Uterus (tissue), 4 donors: ENCODE measurements around the gene CDC27. TPM values are rescaled to one million over a fixed set of nuclear protein-coding genes. Genes with fewer than 3 reads are reported as not detected.
"Not testable (repeated sequence)": the region's sequence is repeated elsewhere in the genome, so short reads cannot be mapped to it uniquely, and the experiment has no call there.

Source experiments
- DNase-seq, 2 donors: peaks; one replicate each; pipeline ENCODE4 v3.0.0-alpha.2; 2019 to 2020
- H3K27ac ChIP-seq, 2 donors: fragments of 200-600 bp; sonication (generic); 1 replicate in 1 of 2; 2 replicates in 1 of 2; pipeline ENCODE4 v1.5.1; 2016 to 2018
- H3K27me3 ChIP-seq, 2 donors: fragments of 200-600 bp; sonication (generic); one replicate each; pipeline ENCODE4 v1.5.1; 2018 to 2019; ENCODE audit warnings: control low read depth in 1 of 2
- H3K36me3 ChIP-seq, 2 donors: fragments of 200-600 bp; sonication (generic); one replicate each; pipeline ENCODE4 v1.5.1; 2019; ENCODE audit warnings: control low read depth in 1 of 2
- H3K4me1 ChIP-seq, 2 donors: fragments of 200-600 bp; sonication (generic); one replicate each; pipeline ENCODE4 v1.5.1; 2018 to 2019; ENCODE audit warnings: control low read depth in 1 of 2
- H3K4me3 ChIP-seq, 2 donors: fragments of 200-600 bp; sonication (generic); 1 replicate in 1 of 2; 2 replicates in 1 of 2; pipeline ENCODE4 v1.5.1; 2018 to 2019; ENCODE audit warnings: mild to moderate bottlenecking in 1 of 2
- H3K9me3 ChIP-seq, 2 donors: fragments of 200-600 bp; sonication (generic); one replicate each; pipeline ENCODE4 v1.5.1; 2019; ENCODE audit warnings: control low read depth in 1 of 2
- POLR2A ChIP-seq, 2 donors: fragments of 450-650 bp; IDR thresholded peaks; one replicate each; pipeline ENCODE4 v1.6.1; 2016; ENCODE audit warnings: antibody characterized with exemption in 2 of 2, mild to moderate bottlenecking in 1 of 2, moderate library complexity in 1 of 2
- intact Hi-C: fragments of 100-400 bp; cut with DNase I; formaldehyde crosslinking; loops from one replicate; pipeline ENCODE4 v1.15.1; 2023; ENCODE audit warnings: low total_unique reads
- total RNA-seq, 4 donors: library from RNA; depleted of rRNA in 3 of 4; stranded (reverse); fragments of >200 nt in 3 of 4; gene quantifications; one replicate each; pipeline versions ENCODE4 v1.1.0 to v1.2.4, GENCODE V29; 2014 to 2023
- TF ChIP-seq, protein P1 (sequence below), 4 experiments: fragments of 200-600 bp in 2 of 4; fragments of 450-650 bp in 2 of 4; sonication (generic) in 2 of 4; IDR thresholded peaks; one replicate each; pipeline ENCODE4 v1.5.1; 2016 to 2019; ENCODE audit warnings: antibody characterized with exemption in 4 of 4, mild to moderate bottlenecking in 2 of 4, moderate library complexity in 1 of 4
- donor health status: DM: yes; HTN: yes; CAD: no.

The CDC27 gene
- total RNA-seq, 4 donors from 2014 or later = 87.1 to 129 (median 108) TPM

DNA sequence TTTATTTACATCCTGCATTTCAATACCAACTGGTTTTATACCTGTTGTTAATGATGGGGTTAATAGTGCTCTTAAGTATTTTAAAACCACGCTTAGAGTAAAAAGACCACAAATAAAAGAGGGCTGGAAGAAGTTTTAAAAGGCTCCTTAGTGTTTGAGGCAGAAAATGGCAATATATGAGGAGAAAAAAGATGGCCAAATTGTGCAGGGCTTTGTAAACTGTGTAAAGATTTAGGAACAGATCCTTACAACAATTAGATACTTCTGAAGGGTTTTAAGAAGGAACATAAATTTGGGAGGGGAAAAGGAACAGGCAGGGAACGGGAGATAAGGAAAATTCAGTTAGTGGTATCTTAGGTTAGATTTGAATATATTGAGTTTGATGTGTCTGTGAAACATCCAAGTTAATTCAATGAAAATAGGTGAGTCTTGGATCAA is 12.7 kb downstream of the CDC27 start:
- Histone ChIP-seq H3K4me1 (peaks cover 0 to 7% of the 10 kb centered on the region in 2 donors), H3K36me3 (no peaks in the 10 kb centered on the region), H3K27me3 (no peaks in the 10 kb centered on the region), H3K27ac (no peak overlapping the region), H3K9me3 (no peaks in the 10 kb centered on the region), H3K4me3 (no peak overlapping the region)
- intact Hi-C loops = no loop called here
- TF ChIP-seq, protein P1, sequence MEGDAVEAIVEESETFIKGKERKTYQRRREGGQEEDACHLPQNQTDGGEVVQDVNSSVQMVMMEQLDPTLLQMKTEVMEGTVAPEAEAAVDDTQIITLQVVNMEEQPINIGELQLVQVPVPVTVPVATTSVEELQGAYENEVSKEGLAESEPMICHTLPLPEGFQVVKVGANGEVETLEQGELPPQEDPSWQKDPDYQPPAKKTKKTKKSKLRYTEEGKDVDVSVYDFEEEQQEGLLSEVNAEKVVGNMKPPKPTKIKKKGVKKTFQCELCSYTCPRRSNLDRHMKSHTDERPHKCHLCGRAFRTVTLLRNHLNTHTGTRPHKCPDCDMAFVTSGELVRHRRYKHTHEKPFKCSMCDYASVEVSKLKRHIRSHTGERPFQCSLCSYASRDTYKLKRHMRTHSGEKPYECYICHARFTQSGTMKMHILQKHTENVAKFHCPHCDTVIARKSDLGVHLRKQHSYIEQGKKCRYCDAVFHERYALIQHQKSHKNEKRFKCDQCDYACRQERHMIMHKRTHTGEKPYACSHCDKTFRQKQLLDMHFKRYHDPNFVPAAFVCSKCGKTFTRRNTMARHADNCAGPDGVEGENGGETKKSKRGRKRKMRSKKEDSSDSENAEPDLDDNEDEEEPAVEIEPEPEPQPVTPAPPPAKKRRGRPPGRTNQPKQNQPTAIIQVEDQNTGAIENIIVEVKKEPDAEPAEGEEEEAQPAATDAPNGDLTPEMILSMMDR (IDR thresholded peaks at IDR 0.05) = no peak
- TF ChIP-seq POLR2A (IDR thresholded peaks at IDR 0.05) = no peak
- DNase-seq = no peak

DNA sequence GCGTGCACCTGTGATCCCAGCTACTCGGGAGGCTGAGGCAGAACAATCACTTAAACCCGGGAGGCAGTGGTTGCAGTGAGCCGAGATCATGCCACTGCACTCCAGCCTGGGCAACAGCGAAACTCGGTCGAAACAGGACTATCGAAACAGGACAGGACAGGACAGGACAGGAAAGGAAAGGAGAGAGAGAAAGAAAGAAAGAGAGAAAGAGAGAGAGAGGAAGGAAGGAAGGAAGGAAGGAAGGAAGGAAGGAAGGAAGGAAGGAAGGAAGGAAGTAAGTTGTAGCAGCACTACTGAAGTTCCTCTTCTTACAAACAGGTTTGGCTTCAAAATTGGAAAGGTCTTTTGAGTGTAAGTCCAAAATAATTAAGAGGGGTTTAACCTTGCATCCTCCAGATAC is 14.3 kb downstream of the CDC27 start:
- H3K9me3 ChIP-seq, H3K27ac ChIP-seq, H3K4me3 ChIP-seq, H3K4me1 ChIP-seq, H3K36me3 ChIP-seq, DNase-seq, intact Hi-C loops, H3K27me3 ChIP-seq: not testable (repeated sequence)

DNA sequence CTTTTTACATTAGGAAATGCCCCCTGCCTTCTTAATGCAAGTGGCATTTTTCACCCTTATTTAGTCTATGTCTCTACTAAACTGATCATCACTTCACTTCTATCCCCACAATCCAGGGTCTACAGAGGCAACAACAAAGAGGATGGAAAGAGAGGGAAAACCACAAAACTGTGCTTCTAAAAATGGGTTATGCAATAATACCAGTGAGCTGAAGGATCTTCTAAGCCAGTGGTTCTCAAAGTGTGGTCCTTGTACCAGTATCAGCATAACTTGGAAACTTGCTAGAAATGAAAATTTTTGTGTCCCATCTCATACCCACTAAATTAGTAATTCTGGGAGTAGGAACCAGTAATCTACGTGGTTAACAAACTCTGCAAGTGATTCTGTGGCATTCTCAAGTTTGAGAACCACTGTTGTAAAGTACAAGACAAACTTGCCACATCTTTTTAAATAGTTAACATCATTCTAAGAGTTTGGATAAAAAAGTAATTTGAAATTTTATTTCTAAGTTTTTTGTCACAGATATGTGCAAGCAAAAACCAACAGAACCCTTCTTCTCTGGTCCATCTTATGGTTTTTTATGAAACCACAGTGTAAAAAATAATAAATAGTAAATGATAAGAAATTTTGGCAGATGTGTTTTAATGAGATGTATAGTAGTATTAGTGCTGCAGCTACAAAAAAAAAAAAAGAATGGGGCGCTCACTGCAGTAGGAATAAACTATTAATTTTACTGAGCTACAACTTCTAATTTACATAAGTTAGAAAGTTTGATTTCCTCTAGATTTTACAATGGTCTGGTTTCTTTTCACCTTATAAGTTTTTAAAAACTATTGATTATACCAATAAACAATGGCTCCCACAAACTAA is 16.2 kb downstream of the CDC27 start:
- Histone ChIP-seq H3K27ac (no peak overlapping the region), H3K27me3 (no peaks in the 10 kb centered on the region), H3K36me3 (no peaks in the 10 kb centered on the region), H3K9me3 (no peaks in the 10 kb centered on the region), H3K4me1 (peaks cover 0 to 7% of the 10 kb centered on the region in 2 donors), H3K4me3 (no peak overlapping the region)
- TF ChIP-seq POLR2A (IDR thresholded peaks at IDR 0.05) = no peak
- TF ChIP-seq, protein P1 (IDR thresholded peaks at IDR 0.05) = no peak
- DNase-seq = no peak
- intact Hi-C loops = no loop called here

DNA sequence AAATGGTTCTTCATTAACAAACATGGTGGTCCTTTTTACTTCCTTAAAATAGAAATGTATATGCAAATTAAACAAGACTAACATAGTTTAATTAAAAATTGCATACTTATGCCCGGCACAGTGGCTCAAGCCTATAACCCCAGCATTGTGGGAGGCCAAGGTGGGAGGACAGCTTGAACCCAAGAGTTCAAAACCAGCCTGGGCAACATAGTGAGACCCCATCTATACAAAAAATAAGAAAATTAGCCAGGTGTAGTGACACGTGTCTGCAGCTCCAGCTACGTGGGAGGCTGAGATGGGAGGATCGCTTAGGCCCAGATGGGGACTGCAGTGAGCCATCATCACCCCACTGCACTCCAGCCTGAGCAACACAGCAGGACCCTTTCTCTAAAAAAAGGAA is 18.4 kb downstream of the CDC27 start:
- peaks cover 0 to 7% of the 10 kb centered on the region in 2 donors for H3K4me1 ChIP-seq
- no peaks in the 10 kb centered on the region for H3K27me3 ChIP-seq
- DNase-seq = no peak
- intact Hi-C loops = no loop called here
- no peaks in the 10 kb centered on the region for H3K9me3 ChIP-seq
- H3K4me3 ChIP-seq = no peak overlapping the region
- H3K36me3 ChIP-seq = no peaks in the 10 kb centered on the region
- TF ChIP-seq, protein P1 (IDR thresholded peaks at IDR 0.05) = no peak
- TF ChIP-seq POLR2A (IDR thresholded peaks at IDR 0.05) = no peak
- no peak overlapping the region for H3K27ac ChIP-seq

DNA sequence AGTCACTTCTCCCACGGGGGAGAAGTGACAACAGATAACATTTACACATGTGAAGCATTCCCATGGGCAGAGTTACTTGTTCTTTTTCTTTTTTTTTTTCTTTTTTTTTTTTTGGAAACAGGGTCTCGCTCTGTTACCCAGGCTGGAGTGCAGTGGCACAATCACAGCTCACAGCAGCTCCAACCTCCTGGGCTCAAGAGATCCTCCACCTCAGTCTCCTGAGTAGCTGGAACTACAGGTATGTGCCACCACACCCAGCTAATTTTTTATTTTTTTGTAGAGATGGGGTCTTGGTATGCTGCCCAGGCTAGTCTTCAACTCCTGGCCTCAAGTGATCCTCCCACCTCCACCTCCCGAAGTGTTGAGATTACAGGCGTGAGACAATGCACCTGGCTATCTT is 20.2 kb downstream of the CDC27 start:
- H3K27ac ChIP-seq, H3K27me3 ChIP-seq, H3K4me1 ChIP-seq, H3K36me3 ChIP-seq, H3K4me3 ChIP-seq, H3K9me3 ChIP-seq, intact Hi-C loops, DNase-seq: not testable (repeated sequence)

DNA sequence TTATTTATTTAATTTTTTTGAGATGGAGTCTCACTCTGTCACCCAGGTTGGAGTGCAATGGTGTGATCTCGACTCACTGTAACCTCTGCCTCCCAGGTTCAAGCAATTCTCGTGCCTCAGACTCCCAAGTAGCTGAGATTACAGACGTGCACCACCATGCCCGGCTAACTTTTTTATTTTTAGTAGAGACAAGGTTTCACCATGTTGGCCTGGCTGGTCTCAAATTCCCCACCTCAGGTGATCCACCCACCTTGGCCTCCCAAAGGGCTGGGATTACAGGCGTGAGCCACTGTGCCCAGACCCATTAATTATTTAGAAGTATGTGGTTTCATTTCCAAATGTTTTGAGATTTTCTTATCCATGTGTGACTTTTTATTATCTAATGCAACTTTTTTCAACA is 22.2 kb downstream of the CDC27 start:
- H3K27ac ChIP-seq, H3K4me1 ChIP-seq, DNase-seq, H3K36me3 ChIP-seq, intact Hi-C loops, H3K4me3 ChIP-seq, H3K9me3 ChIP-seq, H3K27me3 ChIP-seq: not testable (repeated sequence)
